Adipose tissue (tissue), 3 donors: ENCODE measurements around the gene PAX9. TPM values are rescaled to one million over a fixed set of nuclear protein-coding genes. Genes with fewer than 3 reads are reported as not detected.

Experiments used
- H3K27ac ChIP-seq: one replicate; pipeline ENCODE4 v1.5.1; 2013; ENCODE audit warnings: low read depth, low read length
- WGBS, 3 donors: extraction: QIAGEN DNeasy Blood & Tissue Kit; methylation state at CpG; one replicate each; pipeline ENCODE4 v1.1.7; 2013; 5-methylcytosine and 5-hydroxymethylcytosine counted together
- polyA plus RNA-seq, 3 donors: library from polyadenylated mRNA; stranded (reverse); fragments of 200-250 nt; gene quantifications; one replicate each; pipeline ENCODE4 v1.2.3, GENCODE V29; 2013
- donor health status: healthy with polysubstance abuse.
- donor health status: Bipolar disorder and iron deficiency.
- donor health status: healthy.

Gene PAX9
- polyA plus RNA-seq, 3 donors = under 0.01 to 0.06 (median 0.01) TPM

DNA sequence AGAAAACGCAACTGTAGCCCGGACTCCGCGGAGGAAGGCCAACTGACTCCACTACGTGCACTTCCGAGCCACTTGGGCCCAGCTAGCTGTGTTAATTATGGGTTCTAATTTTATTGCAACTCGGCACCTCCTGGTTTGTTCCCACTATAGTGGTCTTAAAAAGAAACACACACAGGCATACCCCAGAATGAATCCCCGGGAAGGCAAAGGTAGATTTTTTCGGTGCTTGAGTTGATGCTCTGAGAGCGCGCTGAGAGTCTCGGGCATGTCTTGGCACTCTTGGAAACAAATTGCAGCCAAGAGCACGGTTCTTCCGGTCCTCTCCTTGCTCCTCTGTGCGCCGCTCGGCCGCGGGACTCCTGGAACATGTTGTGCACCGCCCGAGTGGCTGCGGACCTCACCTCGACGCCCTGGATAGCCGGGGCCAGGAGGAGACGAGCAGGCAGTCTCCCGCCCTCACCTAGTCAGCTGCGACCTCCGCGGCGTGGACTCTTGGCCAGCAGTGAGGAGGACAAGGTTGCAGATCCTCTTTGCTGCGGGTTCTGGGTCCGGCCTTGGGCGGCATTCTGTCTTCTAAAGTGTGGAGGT is 6.8 kb upstream of the PAX9 start:
- H3K27ac ChIP-seq = no peak overlapping the region
- WGBS, 3 donors = 4 to 13% (median 7%) methylated on average over 28 to 34 of the region's 34 CpGs

DNA sequence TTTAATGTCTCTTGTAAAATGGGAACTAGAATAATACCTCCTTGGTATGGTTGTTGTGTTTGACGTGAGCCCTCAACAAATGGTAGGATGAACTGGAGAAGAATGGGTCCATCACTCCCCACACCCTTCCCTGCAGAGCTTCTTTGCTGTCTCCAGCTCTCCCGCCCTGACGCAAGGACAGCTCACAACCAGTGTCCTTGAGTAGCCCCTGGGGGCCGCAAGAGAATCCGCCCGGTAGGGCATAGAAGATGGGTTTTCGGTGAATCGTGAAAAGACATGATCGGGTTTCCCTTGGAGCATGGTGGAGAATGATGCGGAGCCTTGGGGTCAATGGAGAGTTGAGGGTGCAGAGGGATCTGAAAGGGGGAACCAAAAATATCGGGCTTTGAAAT is 6.1 kb upstream of the PAX9 start:
- WGBS, 3 donors = 6 to 14% (median 12%) methylated on average over 11 of the region's 11 CpGs
- H3K27ac ChIP-seq = no peak overlapping the region

DNA sequence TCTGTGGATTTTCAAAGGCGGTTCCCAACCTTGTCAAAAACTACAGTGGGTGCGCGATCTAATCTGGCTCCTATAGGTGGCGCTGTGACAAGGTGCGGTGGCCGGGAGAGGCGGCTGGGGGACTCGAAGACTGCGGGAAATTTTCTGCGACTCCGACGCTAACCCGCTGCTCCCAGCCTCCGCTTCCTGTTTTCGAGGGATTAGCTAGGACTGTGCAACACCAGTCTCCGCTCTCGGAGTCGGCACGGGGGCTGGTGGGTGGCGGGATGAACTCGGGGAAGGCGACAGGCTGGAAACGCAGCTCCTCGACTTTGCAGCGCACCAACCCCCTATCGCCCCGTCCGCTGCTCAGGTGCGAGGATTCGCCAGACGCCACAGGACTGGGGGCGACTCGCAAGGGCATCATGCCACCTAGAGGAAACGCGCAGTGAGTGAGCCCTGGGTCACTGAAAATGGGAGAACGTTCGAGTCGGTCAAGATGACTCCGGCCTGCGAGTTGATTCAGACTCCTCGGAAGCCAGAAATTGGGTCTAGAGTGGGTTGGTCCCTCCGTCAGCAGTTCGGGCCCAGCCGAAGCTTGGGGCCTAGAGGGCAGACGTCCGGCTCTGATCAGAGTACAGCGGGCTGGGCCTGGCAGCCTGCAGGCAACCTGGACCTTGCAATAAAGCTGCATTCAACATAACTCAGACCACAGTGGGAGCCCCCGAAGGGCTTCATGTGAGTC is 5.5 kb upstream of the PAX9 start:
- 5 to 6% (median 5%) methylated on average over 48 of the region's 48 CpGs for WGBS, 3 donors
- no peak overlapping the region for H3K27ac ChIP-seq

DNA sequence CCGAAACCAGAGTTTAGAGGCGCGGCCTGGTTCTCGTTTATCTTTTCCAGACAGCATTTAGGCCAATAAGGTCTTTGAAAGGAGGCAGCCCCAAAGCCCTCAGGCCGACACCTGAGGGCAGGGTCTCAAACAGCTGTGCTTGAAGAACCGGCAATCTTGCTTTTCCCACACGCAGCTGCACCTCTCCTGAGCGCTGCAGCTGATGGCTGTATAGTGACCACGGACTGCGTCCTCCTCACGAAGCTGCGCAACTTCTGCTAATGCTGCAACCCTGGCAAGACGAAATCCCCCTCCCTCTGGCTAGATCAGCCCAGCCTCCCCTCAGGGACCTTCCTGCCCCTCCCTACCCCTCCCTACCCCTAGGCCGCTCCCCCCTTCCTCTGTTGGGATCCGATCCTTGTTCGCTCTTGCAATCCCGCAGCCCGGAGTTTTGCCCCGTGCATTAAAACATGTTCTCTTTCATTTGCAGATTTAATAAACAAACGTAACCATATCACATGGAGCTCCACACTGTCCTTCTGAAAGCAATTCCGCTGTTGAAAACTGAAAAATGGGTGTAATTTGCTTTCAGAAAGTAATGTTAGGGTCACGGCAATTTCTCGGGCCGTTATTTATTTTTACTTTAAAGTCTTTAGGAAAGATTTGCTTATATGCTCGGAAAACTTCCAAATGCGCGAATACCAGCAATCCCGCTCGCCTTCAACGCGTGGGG is 4.8 kb upstream of the PAX9 start:
- 5 to 8% (median 7%) methylated on average over 31 of the region's 31 CpGs for WGBS, 3 donors
- H3K27ac ChIP-seq = no peak overlapping the region

DNA sequence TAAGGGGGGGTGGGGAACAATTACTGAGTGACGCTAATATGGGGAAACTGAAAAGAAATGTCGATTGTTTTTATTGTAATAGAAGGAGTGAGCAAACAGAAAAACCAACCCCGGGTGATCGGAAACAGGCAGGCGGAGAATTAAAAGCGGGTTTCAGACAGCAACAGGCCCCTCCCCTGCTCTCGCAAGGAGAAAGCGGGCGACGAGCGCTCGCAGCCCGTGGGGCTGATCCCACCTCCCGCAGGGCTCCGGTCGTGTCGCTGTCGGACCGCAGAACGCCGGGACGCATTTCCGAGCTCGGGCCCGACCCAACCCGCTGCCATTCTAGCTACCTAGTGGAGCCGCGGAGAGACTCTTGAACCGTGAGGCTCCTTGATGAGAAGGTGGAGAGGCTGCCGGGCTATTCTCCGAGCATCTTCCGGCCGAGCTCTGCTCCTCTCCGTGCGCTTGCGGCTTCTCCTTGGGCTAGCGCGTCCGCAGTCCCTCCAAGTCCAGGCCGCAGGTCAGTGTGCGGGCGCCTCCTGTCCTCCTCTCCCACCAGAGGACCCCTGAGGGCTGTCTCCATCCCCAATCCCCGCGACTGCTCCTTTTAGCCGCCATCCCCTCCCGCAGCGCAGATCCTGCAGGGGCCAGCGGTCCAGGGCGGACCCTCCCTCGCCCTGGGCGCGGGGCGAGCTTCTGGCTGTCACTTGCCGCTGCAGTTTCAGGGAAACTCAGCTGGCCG is 4.1 kb upstream of the PAX9 start:
- 2 to 3% (median 3%) methylated on average over 53 to 55 of the region's 55 CpGs for WGBS, 3 donors
- H3K27ac ChIP-seq = no peak overlapping the region

DNA sequence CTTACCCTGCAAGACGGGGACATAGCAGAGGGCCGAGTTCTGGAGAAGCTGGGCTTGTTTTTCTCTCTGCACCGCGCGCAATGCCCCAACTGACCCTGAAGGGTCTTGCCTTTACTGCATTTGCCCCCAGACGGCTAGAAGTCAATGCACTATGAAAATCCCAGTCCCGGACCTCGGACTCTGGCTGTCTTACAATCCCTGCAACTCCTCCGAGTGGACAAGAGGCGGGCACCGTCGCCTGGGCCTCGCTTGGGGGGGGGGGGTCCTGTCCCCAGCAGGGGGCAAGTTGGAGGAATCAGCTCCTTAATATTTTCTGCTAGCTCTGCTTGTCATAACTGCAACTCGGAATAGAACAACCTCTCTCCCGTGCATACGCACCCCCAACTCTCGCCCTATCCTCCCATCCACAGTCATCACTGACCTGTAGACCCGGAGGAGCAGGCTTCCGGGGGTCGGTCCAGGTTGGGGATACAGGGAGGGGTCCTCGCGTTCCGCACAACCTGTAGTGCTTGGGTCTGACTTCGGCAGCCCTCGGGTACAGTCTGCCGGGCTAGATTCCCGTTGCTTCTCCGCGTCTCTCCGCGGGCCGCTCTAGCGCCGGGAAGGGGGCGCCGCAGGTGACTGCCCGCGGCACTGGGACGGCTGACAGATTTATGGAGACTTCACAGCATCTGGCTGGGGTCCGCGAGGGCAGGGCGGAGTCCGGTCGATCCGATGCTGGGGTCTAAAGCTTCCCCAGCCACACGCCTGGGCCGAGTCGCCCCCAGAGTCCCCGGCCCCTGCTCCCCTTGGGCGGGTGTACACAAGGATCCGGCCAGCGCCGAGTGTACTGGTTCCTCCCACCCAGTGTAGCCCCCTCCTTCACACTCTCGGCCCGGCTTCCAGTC is 3.3 kb upstream of the PAX9 start:
- H3K27ac ChIP-seq = no peak overlapping the region
- WGBS, 3 donors = 3 to 6% (median 6%) methylated on average over 52 to 55 of the region's 55 CpGs

DNA sequence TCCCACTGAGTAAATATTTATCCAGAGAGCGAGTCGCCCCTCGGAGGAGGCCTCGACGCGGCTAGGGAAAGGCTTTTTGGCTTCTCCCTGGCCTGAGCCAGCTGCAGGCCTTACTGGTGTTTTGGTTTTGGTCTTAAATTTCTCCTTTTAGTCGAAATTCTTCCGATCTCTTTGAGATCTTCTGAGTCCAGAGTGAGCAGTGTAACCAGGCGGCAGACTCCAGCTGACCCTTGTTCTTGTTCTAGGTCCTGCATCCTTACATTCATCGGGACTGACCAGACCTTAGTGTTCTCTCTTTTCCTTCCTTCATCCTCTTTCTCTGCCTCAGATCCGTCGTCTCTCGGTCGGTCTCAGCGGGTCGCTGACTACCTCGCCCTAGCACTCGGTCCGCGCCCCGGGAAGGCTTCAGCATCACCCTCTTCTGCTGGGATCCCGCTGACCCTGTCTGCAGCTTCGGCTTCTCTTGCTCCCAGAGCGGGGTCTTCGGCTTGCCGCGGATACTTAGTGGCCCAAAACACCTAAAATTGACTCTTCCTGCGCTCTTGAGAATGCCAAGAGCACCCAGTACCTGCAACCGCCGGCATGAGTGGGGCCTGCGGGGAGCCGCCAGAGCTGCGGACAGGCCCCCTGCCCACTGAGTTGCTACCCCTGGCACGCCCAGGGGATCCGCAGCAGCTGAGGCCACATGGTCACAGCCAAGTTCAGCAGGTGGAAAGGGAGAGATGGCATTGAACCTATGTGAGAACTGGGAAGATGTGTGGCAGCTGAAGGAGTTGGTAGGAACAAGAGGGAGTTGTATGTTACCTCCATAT is 2.4 kb upstream of the PAX9 start:
- no peak overlapping the region for H3K27ac ChIP-seq
- WGBS, 3 donors = 5 to 9% (median 9%) methylated on average over 35 of the region's 35 CpGs

DNA sequence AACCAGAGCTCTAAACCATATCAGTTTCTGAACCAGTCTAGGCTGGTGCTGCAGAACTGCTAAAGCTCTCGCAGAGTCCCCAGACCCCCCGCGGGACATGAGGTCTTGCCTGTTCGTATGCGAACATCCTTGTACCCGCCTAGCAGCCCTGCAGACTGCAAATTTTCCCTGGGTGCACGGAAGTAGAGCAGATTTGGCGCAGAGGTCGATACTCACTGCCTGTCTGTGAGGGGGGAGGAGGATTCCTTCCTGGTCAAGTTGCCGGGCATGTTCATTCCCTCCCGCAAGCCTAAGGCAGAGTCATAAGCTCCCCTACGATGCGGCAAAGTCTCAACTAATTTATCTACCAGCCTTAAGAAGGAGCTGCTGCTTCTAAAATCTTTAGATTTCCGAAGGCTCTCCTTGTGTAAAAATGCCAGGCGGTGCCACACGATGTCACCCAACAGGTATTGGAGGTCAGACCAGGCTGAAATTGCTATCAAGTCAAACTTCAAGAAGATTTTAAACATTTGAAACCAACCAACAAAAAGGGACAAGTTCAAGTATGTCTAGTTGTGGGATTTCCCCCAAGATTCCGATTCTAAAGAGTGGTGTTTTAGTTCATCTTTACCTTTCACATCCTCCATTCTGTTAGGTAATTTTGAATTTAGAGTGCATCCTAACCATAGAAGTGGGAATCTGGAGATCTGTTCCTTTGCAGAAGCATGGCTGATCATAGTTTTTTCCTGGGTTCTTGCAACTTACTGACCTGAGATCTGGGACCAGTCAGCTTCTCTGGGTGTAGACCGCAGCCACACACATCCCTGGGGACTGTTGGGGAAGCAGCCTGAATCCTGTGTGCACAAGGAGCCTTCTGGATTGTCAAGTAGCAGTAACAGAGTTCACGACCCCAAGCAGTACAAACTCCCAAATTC is 1.6 kb upstream of the PAX9 start:
- 9 to 13% (median 10%) methylated on average over 19 of the region's 19 CpGs for WGBS, 3 donors
- H3K27ac ChIP-seq = no peak overlapping the region

DNA sequence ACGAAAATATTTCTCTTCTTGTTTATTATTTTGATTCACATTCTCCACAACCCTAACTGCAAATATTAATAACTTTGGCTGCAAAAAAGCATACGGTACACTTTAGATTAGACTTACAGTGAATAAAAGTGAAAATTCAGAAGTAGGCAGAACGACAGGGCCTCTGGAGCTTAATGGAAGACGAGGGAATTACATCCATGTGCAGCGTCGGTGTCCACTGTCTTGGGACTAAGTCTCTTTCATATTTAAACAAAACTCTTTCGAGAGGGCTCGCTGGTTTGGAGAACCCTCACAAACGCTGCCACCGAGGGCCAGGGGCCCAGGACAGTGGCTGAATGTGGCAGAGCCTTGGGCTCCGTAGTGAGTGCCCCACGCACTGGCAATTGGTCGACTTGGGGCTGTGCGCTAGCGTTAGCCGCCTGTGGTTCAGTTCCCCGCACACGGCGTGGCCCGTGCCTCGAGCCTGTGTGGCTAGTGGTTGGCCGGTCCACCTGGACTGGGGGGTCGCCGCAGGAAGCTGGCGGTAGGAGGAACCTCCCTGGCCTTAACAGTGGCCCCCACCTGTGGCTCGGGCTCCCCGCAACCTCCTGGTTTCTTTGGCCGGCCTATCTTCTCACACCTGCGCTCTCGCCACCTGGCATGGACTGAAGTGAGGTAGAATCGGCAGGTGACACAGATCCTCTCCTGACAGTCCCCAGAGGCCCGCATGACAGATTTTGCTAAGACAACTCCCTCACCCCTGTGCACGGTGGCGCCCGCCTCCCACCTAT is 739 bp upstream of the PAX9 start:
- WGBS, 3 donors = 6 to 9% (median 7%) methylated on average over 32 to 35 of the region's 35 CpGs
- no peak overlapping the region for H3K27ac ChIP-seq

DNA sequence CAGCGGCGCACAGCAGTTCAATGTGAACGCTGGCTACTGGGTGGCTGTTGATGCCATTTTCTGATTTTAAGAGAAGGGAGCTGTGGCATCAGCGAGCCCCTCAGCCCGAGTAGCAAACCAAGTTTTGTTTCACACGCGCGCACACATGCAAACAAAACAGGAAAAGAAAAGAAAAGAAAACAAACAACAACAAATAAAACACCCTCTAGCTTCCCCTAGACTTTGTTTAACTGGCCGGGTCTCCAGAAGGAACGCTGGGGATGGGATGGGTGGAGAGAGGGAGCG is 540 bp downstream of the PAX9 start:
- 4 to 5% (median 4%) methylated on average over 11 of the region's 11 CpGs for WGBS, 3 donors

DNA sequence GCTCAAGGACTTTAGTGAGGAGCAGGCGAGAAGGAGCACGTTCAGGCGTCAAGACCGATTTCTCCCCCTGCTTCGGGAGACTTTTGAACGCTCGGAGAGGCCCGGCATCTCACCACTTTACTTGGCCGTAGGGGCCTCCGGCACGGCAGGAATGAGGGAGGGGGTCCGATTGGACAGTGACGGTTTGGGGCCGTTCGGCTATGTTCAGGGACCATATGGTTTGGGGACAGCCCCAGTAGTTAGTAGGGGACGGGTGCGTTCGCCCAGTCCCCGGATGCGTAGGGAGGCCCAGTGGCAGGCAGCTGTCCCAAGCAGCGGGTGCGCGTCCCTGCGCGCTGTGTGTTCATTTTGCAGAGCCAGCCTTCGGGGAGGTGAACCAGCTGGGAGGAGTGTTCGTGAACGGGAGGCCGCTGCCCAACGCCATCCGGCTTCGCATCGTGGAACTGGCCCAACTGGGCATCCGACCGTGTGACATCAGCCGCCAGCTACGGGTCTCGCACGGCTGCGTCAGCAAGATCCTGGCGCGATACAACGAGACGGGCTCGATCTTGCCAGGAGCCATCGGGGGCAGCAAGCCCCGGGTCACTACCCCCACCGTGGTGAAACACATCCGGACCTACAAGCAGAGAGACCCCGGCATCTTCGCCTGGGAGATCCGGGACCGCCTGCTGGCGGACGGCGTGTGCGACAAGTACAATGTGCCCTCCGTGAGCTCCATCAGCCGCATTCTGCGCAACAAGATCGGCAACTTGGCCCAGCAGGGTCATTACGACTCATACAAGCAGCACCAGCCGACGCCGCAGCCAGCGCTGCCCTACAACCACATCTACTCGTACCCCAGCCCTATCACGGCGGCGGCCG is 1.1 kb downstream of the PAX9 start:
- 2 to 4% (median 3%) methylated on average over 68 to 71 of the region's 71 CpGs for WGBS, 3 donors
- H3K27ac ChIP-seq = no peak overlapping the region

More for the DNA sequence above, 540 bp downstream of the PAX9 start:
- no peak overlapping the region for H3K27ac ChIP-seq

DNA sequence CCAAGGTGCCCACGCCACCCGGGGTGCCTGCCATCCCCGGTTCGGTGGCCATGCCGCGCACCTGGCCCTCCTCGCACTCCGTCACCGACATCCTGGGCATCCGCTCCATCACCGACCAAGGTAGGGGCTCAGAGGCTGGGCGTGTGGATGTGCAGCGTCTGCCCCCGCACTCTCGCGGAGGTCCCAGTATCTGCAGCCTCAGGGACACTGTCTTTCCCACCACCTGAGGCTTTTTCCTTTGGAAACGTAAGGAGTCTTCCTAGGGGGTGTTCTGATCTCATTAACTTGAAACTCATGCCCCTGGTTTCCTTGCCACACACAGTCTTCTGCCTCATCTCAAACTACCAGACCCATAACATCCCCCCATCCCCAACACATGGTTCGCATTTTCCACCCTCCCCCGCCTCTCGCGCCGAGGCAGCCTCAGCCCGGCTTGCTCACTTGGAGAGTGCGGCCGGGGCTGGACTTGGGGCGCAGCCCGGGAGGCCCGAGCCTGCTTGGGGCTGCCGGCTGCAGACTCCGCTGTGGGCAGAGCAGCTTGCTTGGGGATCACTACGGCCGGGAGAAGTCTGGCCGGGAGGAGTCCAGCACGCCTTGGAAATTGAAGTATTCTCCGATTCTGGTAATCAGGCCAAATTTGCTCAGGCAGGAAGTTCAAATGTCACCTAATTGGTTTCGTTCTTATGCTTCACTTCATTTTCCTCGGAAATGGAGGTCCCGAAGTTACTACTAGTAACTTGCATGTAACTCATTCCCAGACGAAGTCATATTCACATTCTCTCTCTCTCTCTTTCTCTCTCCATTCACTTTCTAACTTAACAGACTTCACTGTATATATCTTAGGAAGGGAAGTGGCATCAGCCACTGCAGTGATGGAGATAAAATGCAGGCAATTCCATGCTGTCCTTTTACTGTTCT is 2.0 kb downstream of the PAX9 start:
- WGBS, 3 donors = 2 to 5% (median 3%) methylated on average over 39 of the region's 39 CpGs
- H3K27ac ChIP-seq = no peak overlapping the region

DNA sequence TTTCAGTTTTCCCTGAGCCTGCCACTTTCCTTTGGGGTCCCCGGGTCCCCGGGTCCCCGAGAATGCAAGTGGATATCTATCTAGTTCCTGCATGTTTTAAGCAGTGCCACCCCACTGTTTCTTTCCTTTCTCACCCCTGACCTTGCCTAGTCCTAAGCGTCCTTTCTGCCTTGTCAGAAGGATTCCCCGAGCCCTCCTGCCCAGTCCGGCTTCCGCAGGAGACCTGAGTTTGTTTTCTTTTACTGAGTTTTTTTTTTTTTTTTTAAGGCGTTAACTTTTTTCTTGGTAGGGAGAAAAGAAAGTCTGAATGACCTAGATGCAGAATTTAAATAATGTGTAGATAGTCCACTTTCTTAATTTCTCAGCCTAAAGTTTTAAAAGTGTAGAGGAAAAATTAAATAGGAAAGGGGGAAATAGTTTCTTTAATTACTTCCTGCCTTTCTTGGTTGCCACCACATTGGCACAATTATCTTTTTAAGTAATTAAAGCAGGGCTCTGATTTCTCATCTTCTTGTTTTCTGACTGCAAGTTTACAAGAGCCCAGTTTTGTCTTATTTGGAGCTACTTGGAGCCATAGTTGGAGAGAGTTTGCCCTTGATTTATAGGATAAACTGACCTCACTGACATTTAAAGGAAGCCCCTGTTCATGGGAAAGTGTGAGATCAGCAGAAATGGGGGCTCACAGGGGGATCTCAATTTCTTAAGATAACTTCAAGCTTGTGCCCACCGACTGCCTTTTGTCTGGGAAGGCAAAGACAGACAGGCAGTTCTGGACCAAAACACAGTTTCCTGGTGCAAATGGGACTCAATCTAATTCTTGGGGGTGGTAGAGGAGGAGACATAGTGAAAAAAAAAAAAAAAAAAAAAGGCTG is 2.9 kb downstream of the PAX9 start:
- WGBS, 3 donors = 7 to 20% (median 11%) methylated on average over 9 of the region's 9 CpGs
- no peak overlapping the region for H3K27ac ChIP-seq
